H1 (cell line): Measurements from ENCODE around the gene ARHGAP15. TPM values are rescaled to one million over a fixed set of nuclear protein-coding genes. Genes with fewer than 3 reads are reported as not detected.

Experiments
- FOSL1 ChIP-seq: IDR thresholded peaks from 2 replicates; pipeline ENCODE4 v1.6.1; 2011; ENCODE audit warnings: mild to moderate bottlenecking, low read depth, low read length, moderate library complexity; ENCODE audit not compliant: insufficient read depth
- RXRA ChIP-seq: IDR thresholded peaks from 2 replicates; pipeline ENCODE4 v1.6.1; 2011; ENCODE audit warnings: low read depth, mild to moderate bottlenecking, low read length, moderate library complexity; ENCODE audit not compliant: insufficient read depth
- polyA plus RNA-seq, 7 experiments: library from polyadenylated mRNA; depleted of rRNA in 3 of 7; stranded (reverse) in 5 of 7; unstranded in 2 of 7; fragments of >200 nt in 5 of 7; fragments of 200-250 nt in 2 of 7; gene quantifications; 1 replicate in 5 of 7; 2 replicates in 1 of 7; 4 replicates in 1 of 7; pipeline versions ENCODE4 v1.2.1 to v1.2.3, GENCODE V29; 2011 to 2013; ENCODE audit warnings: missing spikeins in 2 of 7, mixed read lengths in 2 of 7
- total RNA-seq: library from RNA; stranded (reverse); fragmentation: NEBNext Ultra II Directional; extraction: Animal tissue kit (Norgen Biotek cat#: 25700); gene quantifications from 2 replicates; pipeline ENCODE4 v1.2.1, GENCODE V29; 2021

ARHGAP15 gene
- total and polyA plus RNA-seq, 2 of the 8 experiments (the other 6 are each of a cell fraction or from before 2014, with no cell fraction given): not detected

GRCh38 chr2:143623909-143624260, 494.7 kb downstream of the ARHGAP15 start (continued):
- TF ChIP-seq FOSL1 (no peak), RXRA (no peak)
